Head of caudate nucleus (tissue), 42 donors: Measurements from ENCODE around the gene HLF.

Source experiments
- DNase-seq, 42 donors: peaks; one replicate each; pipeline versions ENCODE4 v3.0.0 to v3.0.0-alpha.2; 2020 to 2021; ENCODE audit warnings: mixed read lengths in 7 of 42
- intact Hi-C: fragments of 100-400 bp; cut with DNase I; formaldehyde crosslinking; loops from one replicate; pipeline ENCODE4 v1.15.0; 2022

HLF gene

DNA sequence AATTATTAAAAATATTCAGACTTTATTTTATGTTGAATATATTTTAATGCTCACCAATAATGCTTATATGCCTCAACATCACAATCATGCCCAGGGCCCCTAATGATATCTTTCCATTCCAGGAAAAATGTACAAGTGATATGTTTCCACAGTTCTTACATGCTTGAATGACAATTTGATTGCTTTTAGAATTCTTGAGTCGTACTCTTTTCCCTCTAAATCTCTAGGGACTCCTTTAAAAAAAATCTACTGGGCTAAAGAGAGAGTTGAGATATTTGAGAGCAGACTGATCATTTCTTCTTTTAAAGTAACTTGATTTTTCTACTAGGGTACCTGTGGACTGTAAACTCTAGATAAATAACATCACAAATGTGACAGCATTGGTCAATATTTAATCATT is 18.2 kb upstream of the HLF start:
- no peak for DNase-seq

DNA sequence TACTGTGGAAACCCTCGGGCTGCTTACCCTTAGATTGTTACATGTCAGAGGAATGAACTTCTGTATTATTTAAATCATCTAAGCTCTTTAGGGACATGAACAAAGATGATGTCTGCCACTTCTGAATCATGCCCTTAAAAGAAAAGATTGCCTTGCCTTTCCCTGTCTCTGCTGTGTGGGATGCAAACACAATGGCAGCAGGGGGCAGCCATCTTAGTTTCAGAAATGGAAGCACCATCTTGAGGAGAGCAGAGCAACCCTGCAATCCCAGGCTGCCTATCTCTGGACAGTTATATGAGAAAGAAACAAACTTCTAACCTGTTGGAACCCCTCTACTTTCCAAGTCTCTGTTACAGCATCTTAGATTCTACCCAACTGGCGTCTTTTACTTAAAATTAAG is 16.7 kb upstream of the HLF start:
- DNase-seq, result no peak
- intact Hi-C loops, result no loop called here

More for the DNA sequence above, 18.2 kb upstream of the HLF start:
- intact Hi-C loops, result no loop called here

DNA sequence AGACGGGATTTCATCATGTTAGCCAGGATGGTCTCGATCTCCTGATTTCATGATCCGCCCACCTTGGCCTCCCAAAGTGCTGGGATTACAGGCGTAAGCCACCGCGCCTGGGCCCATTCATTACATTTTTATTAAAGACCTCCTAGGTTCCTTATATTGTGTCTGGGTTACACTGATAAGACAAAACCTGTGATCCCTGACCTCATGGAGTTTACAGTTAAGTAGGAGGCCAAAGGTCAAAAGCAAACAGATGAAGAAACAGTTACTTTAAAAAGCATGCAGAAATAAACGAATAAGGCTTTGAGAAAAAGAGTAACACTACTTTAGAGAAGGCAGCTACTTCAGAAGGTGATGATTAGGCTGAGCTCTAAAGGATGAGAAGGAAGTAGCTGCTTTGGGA is 14.9 kb upstream of the HLF start:
- no peak for DNase-seq
- intact Hi-C loops, result no loop called here

GRCh38 chr17:55254375-55254774 is 10.4 kb upstream of the HLF start:
- intact Hi-C loops, result no loop called here
- no peak for DNase-seq

DNA sequence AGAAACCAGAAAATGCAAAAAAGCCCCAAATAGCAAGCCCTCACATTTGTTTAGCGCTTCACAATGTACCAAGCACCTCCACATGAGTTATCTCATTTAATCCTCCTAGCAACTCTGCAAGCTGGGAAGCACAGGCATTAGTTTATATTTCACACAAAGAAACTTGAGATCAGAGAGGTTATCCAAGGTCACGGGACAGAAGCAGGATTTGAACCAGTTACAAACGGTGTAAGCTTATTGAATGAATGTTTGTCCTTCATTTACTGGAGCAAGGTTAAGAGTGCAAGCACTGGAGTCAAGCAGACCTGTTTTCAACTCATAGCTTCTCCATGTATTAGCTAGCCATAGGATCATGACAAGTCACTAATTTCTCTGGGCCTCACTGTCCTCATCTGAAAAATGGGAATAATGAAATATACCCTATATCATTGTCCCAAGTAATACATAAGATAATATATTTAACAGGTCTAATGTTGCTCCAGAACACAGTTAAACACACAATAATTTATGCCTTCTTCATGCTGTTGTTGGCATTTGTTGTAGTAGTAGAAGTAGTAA is 6.1 kb upstream of the HLF start:
- DNase-seq, result no peak
- intact Hi-C loops, result no loop called here

DNA sequence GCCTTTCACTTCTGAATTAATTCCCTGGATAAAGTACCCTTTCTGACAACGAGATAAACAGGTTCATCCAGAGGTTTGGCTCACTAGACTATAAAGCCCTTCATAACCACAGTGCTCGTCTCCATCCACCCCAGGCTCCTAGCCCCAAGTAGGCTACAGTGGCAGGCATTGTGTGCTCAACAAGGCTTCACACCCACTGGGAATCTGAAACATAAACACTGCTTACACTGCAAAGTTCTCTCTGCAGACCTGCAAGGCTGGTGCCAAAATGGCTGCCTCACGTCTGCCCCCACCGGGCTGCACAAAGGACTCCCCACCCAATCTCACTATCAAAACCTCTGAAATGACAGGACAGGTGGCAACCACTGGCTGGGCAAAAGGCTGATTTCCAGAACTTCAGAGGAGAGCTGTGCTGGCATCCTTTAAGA is 5.1 kb upstream of the HLF start:
- peak in 2 of 42 donors; percentile 37 to 52 for DNase-seq
- intact Hi-C loops, result no loop called here

DNA sequence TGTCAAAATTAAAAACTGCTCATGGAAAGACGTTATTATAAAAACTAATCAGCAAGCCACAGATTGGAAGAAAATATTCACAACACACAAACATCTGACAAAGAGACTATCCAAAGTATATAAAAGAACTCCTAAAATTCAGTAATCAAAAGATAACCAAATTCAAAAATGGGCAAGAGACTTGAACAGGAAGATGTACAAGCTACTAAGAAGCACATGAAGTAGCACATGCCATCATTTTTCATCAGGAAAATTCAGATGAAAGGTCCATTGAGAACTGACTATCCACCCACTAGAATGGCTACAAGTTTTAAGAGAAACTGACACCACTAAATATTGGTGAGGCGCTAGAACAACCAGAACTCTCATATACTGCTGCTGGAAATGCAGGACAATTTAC is 3.4 kb upstream of the HLF start:
- intact Hi-C loops, result no loop called here
- no peak for DNase-seq

DNA sequence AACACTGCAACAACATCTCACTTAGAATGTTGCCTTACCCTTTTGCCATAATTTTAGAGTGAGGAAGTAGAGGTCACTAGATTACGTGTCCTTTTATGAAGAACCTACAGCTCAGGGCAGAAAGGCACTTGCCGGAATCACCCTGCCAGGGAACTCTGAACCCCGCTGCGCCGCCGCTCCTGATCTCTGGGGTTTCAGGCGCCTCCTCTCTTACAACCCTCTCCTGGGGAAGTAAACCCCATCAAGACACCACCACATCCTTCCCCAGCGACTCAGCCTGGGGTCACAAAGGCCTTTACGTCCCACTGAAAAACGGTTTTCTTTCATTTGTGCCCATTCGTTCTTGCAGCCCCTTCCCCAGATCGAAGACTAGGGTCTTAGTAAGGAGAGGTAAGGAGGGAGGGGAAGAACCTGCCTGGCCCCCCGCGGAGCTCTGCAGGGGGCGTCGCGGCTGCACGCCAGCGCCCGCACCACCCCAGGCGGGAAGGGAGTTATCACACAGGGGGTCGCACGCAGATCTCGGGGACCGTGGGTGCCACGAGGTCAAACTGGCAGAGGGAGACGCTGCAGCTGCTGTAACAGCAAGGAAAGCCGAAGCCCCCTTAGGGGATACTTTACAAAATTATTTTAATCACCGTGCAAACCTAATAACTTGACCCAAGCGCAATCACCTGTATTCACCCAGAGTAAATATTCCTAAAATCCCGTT is 1.0 kb upstream of the HLF start:
- intact Hi-C loops, result loop anchor here (2.0 kb wide), 1 partner anchor 25 kb away; no protein-coding TSS in a partner anchor
- peak in 2 of 42 donors; percentile 8 to 38 for DNase-seq

GRCh38 chr17:55264278-55264644 is 499 bp upstream of the HLF start:
- intact Hi-C loops, result loop anchor here (2.0 kb wide), 1 partner anchor 25 kb away; no protein-coding TSS in a partner anchor
- DNase-seq, result peak in 1 of 42 donors; percentile 49

DNA sequence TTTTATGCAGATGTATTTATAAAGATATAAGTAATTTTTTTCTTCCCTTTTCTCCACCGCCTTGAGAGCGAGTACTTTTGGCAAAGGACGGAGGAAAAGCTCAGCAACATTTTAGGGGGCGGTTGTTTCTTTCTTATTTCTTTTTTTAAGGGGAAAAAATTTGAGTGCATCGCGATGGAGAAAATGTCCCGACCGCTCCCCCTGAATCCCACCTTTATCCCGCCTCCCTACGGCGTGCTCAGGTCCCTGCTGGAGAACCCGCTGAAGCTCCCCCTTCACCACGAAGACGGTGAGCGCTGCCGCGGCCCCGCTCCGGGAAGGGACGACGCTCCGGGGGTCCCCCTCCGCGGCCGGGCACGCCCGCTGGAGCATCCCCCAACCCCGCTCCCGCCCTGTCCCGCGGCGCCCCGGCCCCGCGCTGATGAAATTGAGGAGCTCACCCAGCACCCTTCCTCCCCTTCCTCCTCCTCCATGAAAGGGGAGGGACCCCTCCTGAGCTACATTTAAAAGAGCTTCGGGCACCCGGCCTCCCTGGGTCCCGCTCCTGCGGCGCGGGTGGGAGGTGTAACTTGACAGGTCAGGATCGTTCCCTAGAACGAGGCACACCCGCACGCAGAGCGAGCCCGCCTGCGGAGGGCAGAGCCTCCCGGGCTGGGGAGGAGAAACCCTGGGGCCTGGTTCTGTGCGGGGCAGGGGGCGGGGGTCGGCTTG is 706 bp downstream of the HLF start:
- intact Hi-C loops, result loop anchor here (2.0 kb wide), 1 partner anchor 27 kb away; no protein-coding TSS in a partner anchor
- peak in 40 of 42 donors; percentile 36 to 79 (median 58) for DNase-seq

GRCh38 chr17:55266051-55266957 is 1.5 kb downstream of the HLF start:
- intact Hi-C loops, result no loop called here
- DNase-seq, result peak in 24 of 42 donors; percentile 18 to 60 (median 42)

GRCh38 chr17:55266958-55267688 is 2.4 kb downstream of the HLF start:
- no peak for DNase-seq
- intact Hi-C loops, result no loop called here

DNA sequence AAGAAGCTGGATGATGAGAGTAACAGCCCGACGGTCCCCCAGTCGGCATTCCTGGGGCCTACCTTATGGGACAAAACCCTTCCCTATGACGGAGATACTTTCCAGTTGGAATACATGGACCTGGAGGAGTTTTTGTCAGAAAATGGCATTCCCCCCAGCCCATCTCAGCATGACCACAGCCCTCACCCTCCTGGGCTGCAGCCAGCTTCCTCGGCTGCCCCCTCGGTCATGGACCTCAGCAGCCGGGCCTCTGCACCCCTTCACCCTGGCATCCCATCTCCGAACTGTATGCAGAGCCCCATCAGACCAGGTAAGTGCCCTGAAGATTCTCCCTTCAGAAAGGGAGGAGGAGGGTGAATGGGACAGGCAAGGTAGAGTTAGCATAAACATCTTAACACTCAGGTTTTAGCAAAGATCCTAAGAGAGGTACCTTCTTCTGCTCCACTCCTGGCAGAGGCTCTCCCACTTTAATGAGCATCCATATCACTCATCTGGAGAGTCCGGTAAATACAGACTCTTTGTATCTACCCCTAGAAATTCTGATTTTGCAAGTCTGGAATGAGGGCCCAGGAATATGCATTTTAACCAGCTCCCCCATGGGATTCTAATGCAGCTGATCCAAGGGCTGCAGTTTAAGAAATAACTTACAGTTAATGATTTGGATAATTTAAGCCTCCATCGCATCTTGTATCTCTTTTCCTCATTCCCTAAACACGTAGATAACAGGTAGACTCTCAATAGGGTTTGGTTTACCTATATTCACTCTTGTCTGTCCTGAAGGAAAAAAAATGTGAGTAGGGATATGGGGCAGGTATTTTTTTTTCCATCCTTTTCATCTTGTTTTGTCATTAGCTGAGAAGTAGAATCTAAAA is 3.3 kb downstream of the HLF start:
- intact Hi-C loops, result no loop called here
- no peak for DNase-seq

DNA sequence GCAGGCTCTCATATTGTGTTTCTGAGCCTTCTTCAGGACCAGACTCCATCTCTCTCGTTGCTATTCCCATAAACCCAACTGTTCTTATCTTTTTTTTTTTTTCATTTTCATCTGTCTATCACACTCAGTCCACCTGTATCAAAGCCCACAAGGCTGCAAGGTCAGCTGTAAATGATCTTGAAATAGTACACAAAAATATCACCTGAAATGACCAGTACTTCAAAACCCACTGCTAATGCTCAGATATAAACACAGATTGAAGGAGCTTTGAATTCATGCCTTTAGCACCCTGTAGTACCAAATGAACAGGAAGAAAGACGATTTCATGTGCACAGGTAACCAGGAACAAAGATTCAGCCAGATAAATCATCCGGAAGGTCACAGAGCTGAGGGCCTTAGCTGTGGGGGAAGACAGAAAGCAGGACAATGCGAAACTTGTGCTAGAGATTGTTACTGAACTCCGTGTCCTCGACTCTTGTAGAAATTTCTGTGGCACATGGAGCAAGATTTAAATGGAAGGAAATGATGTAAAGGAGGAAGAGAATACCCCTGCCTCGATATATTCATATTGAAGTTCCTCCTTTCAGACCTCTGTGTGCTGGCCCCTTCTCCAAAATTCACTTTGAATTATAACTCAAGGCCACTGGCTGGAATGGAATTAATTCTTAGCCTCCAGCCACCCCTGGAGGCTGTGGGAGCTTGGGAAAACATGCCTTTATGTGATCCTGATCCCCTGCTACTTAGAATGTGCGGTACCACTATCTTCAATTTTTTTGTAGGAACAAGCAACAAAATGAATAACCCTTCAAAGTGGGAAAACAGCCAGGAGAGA is 4.1 kb downstream of the HLF start:
- DNase-seq, result no peak
- intact Hi-C loops, result no loop called here

GRCh38 chr17:55269894-55270293 is 5.1 kb downstream of the HLF start:
- intact Hi-C loops, result no loop called here
- DNase-seq, result no peak

DNA sequence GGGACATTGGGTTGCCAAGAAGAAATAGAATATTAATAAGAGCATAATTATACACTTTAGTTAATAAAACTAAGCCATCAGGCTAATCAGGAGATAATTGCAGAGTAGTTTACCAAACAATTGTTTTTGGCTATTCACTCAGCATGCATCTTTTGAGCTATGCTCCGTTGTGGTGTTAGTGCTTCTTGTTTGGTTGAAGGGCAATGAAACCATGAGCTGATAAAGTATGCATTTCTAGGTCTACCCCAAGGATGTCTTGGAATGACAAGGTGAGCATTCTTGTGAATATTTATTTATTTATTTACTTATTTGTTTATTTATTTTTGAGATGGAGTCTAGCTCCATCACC is 6.4 kb downstream of the HLF start:
- DNase-seq, result no peak
- intact Hi-C loops, result no loop called here
